Measurements from ENCODE around the gene EMC7. TPM values are rescaled to one million over a fixed set of nuclear protein-coding genes. Genes with fewer than 3 reads are reported as not detected.
"Not testable (repeated sequence)": the region's sequence is repeated elsewhere in the genome, so short reads cannot be mapped to it uniquely, and the experiment has no call there.

EMC7 gene
- total RNA-seq, 4 donors from 2014 or later, result 1.8 to 39.7 (median 24.5) TPM

DNA sequence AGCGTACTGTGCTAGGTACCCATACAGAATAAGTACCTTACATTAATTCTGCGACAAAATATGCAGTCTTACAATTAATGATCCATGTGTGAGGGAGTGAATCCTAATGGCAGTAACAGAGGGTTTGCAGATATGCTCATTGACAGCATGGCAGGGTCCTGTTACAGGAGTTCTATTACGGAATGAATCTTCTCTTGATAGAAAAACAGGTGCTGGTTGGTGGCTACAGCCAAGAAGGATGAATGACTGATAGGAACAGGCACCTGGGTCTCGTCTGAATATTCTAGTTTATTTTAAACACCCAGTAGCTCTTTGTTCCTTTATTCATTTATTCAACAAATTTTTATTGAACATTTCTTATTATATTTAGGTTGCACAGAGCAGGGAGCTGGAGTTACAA, 23.0 kb upstream of the EMC7 start:
- Histone ChIP-seq H3K9me3 (no peaks in the 10 kb centered on the region), H3K4me1 (no peaks in the 10 kb centered on the region), H3K27ac (no peak overlapping the region), H3K36me3 (no peaks in the 10 kb centered on the region), H3K4me3 (no peak overlapping the region), H3K27me3 (no peaks in the 10 kb centered on the region)
- TF ChIP-seq POLR2AphosphoS5 (IDR thresholded peaks at IDR 0.05) (no peak), POLR2A (IDR thresholded peaks at IDR 0.05) (no peak), EP300 (IDR thresholded peaks at IDR 0.05; ENCODE audit: low read depth) (no peak)
- TF ChIP-seq, protein P1, sequence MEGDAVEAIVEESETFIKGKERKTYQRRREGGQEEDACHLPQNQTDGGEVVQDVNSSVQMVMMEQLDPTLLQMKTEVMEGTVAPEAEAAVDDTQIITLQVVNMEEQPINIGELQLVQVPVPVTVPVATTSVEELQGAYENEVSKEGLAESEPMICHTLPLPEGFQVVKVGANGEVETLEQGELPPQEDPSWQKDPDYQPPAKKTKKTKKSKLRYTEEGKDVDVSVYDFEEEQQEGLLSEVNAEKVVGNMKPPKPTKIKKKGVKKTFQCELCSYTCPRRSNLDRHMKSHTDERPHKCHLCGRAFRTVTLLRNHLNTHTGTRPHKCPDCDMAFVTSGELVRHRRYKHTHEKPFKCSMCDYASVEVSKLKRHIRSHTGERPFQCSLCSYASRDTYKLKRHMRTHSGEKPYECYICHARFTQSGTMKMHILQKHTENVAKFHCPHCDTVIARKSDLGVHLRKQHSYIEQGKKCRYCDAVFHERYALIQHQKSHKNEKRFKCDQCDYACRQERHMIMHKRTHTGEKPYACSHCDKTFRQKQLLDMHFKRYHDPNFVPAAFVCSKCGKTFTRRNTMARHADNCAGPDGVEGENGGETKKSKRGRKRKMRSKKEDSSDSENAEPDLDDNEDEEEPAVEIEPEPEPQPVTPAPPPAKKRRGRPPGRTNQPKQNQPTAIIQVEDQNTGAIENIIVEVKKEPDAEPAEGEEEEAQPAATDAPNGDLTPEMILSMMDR (IDR thresholded peaks at IDR 0.05), result no peak
- WGBS, 2 donors (ENCODE audit: low coverage in 1 of 2), result 77 to 78% methylated on average over 2 to 4 of the region's 4 CpGs
- DNase-seq, result no peak
- intact Hi-C loops (cut with DNase I; ENCODE audit: low total_unique reads), result no loop called here
- in situ Hi-C loops (cut with MboI; ENCODE audit: low pct_ligation_motif_present in 1 of 4, low pct_unique_long_range_greater_than_20kb in 1 of 4, low sequenced_read_pairs in 3 of 4), result loop anchor here in 2 of 4 donors (25.0 kb wide), 2 partner anchors 112 to 238 kb away; partner anchors contain the start of gene LPCAT4 (in 1 of the 2)

DNA sequence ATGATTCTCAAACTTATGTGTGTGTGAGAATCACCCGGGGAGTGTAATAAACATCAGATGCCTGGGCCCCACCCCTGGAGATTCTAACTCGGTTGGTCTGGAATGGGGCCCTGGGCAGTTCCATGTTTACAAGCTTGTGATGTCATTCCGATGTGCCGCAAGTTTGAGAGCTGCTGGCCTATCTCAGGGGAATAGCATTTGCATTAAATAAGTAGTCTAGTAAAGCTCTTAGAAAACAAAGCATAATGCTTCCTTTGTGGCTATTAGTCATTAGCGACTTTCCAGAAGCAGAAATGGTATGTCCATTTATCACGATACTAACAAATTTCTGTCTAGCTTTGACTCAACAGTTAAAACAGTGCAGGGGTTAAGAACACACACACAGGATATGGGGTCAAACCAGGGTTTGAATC, 21.1 kb upstream of the EMC7 start:
- DNase-seq, result no peak

DNA sequence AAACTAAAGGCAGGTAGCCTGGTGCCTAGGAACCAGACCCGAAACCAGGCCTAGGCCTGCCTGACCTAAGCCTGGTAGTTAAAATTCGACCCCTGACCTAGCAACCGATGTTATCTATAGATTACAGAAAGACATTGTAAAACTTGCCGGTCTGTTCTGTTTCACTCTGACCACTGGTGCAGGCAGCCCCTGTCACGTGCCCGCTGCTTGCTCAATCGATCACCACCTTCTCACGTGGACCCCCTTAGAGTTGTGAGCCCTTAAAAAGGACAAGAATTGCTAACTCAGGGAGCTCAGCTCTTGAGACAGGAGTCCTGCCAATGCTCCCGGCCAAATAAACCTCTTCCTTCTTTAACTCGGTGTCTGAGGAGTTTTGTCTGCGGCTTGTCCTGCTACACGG, 20.1 kb upstream of the EMC7 start:
- H3K27me3 ChIP-seq; H3K36me3 ChIP-seq; intact Hi-C loops (cut with DNase I; ENCODE audit: low total_unique reads); DNase-seq; H3K27ac ChIP-seq; H3K4me1 ChIP-seq; H3K4me3 ChIP-seq; H3K9me3 ChIP-seq: not testable (repeated sequence)
- 65 to 73% methylated on average over 5 to 12 of the region's 12 CpGs for WGBS, 2 donors (ENCODE audit: low coverage in 1 of 2)
- in situ Hi-C loops (cut with MboI; ENCODE audit: low pct_ligation_motif_present in 1 of 4, low pct_unique_long_range_greater_than_20kb in 1 of 4, low sequenced_read_pairs in 3 of 4), result loop anchor here in 2 of 4 donors (25.0 kb wide), 2 partner anchors 109 to 241 kb away; partner anchors contain the start of gene LPCAT4 (in 1 of the 2)

More for the DNA sequence above, 21.1 kb upstream of the EMC7 start:
- Histone ChIP-seq H3K27ac (no peak overlapping the region), H3K9me3 (no peaks in the 10 kb centered on the region), H3K4me1 (no peaks in the 10 kb centered on the region), H3K36me3 (no peaks in the 10 kb centered on the region), H3K4me3 (no peak overlapping the region), H3K27me3 (no peaks in the 10 kb centered on the region)
- in situ Hi-C loops (cut with MboI; ENCODE audit: low pct_ligation_motif_present in 1 of 4, low pct_unique_long_range_greater_than_20kb in 1 of 4, low sequenced_read_pairs in 3 of 4), result loop anchor here in 2 of 4 donors (25.0 kb wide), 2 partner anchors 110 to 240 kb away; partner anchors contain the start of gene LPCAT4 (in 1 of the 2)
- TF ChIP-seq EP300 (IDR thresholded peaks at IDR 0.05; ENCODE audit: low read depth) (no peak), POLR2A (IDR thresholded peaks at IDR 0.05) (no peak), POLR2AphosphoS5 (IDR thresholded peaks at IDR 0.05) (no peak)
- TF ChIP-seq, protein P1 (IDR thresholded peaks at IDR 0.05), result no peak
- 41% methylated on average over 6 of the region's 6 CpGs; no CpG with 5 or more reads in 1 of the 2 donors for WGBS, 2 donors (ENCODE audit: low coverage in 1 of 2)
- intact Hi-C loops (cut with DNase I; ENCODE audit: low total_unique reads), result no loop called here

GRCh38 chr15:34120420-34120819, 18.8 kb upstream of the EMC7 start:
- H3K36me3 ChIP-seq; H3K27ac ChIP-seq; DNase-seq; intact Hi-C loops (cut with DNase I; ENCODE audit: low total_unique reads); H3K4me3 ChIP-seq; H3K9me3 ChIP-seq; H3K27me3 ChIP-seq; H3K4me1 ChIP-seq: not testable (repeated sequence)
- in situ Hi-C loops (cut with MboI; ENCODE audit: low pct_ligation_motif_present in 1 of 4, low pct_unique_long_range_greater_than_20kb in 1 of 4, low sequenced_read_pairs in 3 of 4), result loop anchor here in 2 of 4 donors (25.0 kb wide), 2 partner anchors 108 to 242 kb away; partner anchors contain the start of gene LPCAT4 (in 1 of the 2)
- 51 to 57% methylated on average over 2 of the region's 2 CpGs for WGBS, 2 donors (ENCODE audit: low coverage in 1 of 2)

- 35 to 51% methylated on average over 3 to 4 of the region's 4 CpGs for WGBS, 2 donors (ENCODE audit: low coverage in 1 of 2)
- no peaks in the 10 kb centered on the region for H3K36me3 ChIP-seq
- in situ Hi-C loops (cut with MboI; ENCODE audit: low pct_ligation_motif_present in 1 of 4, low pct_unique_long_range_greater_than_20kb in 1 of 4, low sequenced_read_pairs in 3 of 4), result loop anchor here in 2 of 4 donors (25.0 kb wide), 2 partner anchors 107 to 243 kb away; partner anchors contain the start of gene LPCAT4 (in 1 of the 2)
- H3K27ac ChIP-seq, result no peak overlapping the region
- H3K4me1 ChIP-seq, result no peaks in the 10 kb centered on the region
- intact Hi-C loops (cut with DNase I; ENCODE audit: low total_unique reads), result no loop called here
- H3K9me3 ChIP-seq, result no peaks in the 10 kb centered on the region
- no peak overlapping the region for H3K4me3 ChIP-seq
- peaks cover 3% of the 10 kb centered on the region for H3K27me3 ChIP-seq
- TF ChIP-seq, protein P1 (IDR thresholded peaks at IDR 0.05), result no peak
- TF ChIP-seq POLR2A (IDR thresholded peaks at IDR 0.05), result no peak
- TF ChIP-seq EP300 (IDR thresholded peaks at IDR 0.05; ENCODE audit: low read depth), result no peak
- no peak for TF ChIP-seq POLR2AphosphoS5 (IDR thresholded peaks at IDR 0.05)
- no peak for DNase-seq
These were observed 17.6 kb upstream of the EMC7 start for GRCh38 chr15:34119291-34119690.
